HepG2 (cell line): Measurements from ENCODE around the gene FGFR3. TPM values are rescaled to one million over a fixed set of nuclear protein-coding genes. Genes with fewer than 3 reads are reported as not detected.

Source experiments
- CERS6 ChIP-seq: sonication (generic); formaldehyde crosslinking; IDR thresholded peaks from 2 replicates; pipeline ENCODE4 v1.5.0; 2020; ENCODE audit warnings: missing genetic modification reagents
- FOXO4 ChIP-seq: sonication (generic); formaldehyde crosslinking; conservative IDR thresholded peaks from 2 replicates; pipeline ENCODE4 v1.8.1; 2023; ENCODE audit warnings: missing genetic modification reagents
- MTF1 ChIP-seq: sonication (generic); formaldehyde crosslinking; IDR thresholded peaks from 2 replicates; pipeline ENCODE4 v1.5.0; 2020; ENCODE audit warnings: missing genetic modification reagents
- NCOA5 ChIP-seq: sonication (generic); formaldehyde crosslinking; IDR thresholded peaks from 2 replicates; pipeline ENCODE4 v1.4.0; 2020; ENCODE audit warnings: missing genetic modification reagents
- NFE2L2 ChIP-seq: fragments of 150-350 bp; IDR thresholded peaks from 2 replicates; pipeline ENCODE4 v1.6.1; 2014; ENCODE audit warnings: low read length
- PAWR ChIP-seq: sonication (generic); formaldehyde crosslinking; IDR thresholded peaks from 2 replicates; pipeline ENCODE4 v1.4.0; 2020; ENCODE audit warnings: missing genetic modification reagents, mild to moderate bottlenecking, borderline replicate concordance
- PBX2 ChIP-seq: IDR thresholded peaks from 2 replicates; pipeline ENCODE4 v1.6.1; 2016; ENCODE audit warnings: control low read depth
- PREB ChIP-seq: sonication (generic); formaldehyde crosslinking; IDR thresholded peaks from 2 replicates; pipeline ENCODE4 v1.4.0; 2020; ENCODE audit warnings: missing genetic modification reagents
- SIN3A ChIP-seq: IDR thresholded peaks from 2 replicates; pipeline ENCODE4 v1.6.1; 2011; ENCODE audit warnings: low read depth, mild to moderate bottlenecking, control low read depth, low read length, borderline replicate concordance
- STAT6 ChIP-seq: sonication (generic); formaldehyde crosslinking; IDR thresholded peaks from 2 replicates; pipeline ENCODE4 v1.4.0; 2020; ENCODE audit warnings: missing genetic modification reagents, mild to moderate bottlenecking, borderline replicate concordance
- ZBTB33 ChIP-seq: sonication (generic); formaldehyde crosslinking; IDR thresholded peaks from 2 replicates; pipeline ENCODE4 v1.4.0; 2020; ENCODE audit warnings: missing genetic modification reagents
- ZFP36L2 ChIP-seq: sonication (generic); formaldehyde crosslinking; IDR thresholded peaks from 2 replicates; pipeline ENCODE4 v1.4.0; 2020; ENCODE audit warnings: missing genetic modification reagents
- ZMYM2 ChIP-seq: sonication (generic); formaldehyde crosslinking; IDR thresholded peaks from 2 replicates; pipeline ENCODE4 v1.8.0; 2022; ENCODE audit warnings: mild to moderate bottlenecking, missing genetic modification reagents
- ZNF354B ChIP-seq: sonication (generic); formaldehyde crosslinking; IDR thresholded peaks from 2 replicates; pipeline ENCODE4 v1.8.0; 2022; ENCODE audit warnings: mild to moderate bottlenecking, missing genetic modification reagents
- ZNF431 ChIP-seq: sonication (generic); formaldehyde crosslinking; IDR thresholded peaks from 2 replicates; pipeline ENCODE4 v1.9.0; 2022; ENCODE audit warnings: missing genetic modification reagents, low read depth, mild to moderate bottlenecking, borderline replicate concordance
- ZNF619 ChIP-seq: sonication (generic); formaldehyde crosslinking; IDR thresholded peaks from 2 replicates; pipeline ENCODE4 v1.4.0; 2020; ENCODE audit warnings: mild to moderate bottlenecking, missing genetic modification reagents
- polyA plus RNA-seq, 8 experiments: library from polyadenylated mRNA; depleted of rRNA in 3 of 8; stranded (reverse) in 7 of 8; unstranded in 1 of 8; fragments of >200 nt; fragmentation: Illumina TruSeq in 4 of 8; extraction: Trizol in 4 of 8; gene quantifications; 2 replicates each; pipeline versions ENCODE4 v1.2.1 to v1.2.3, GENCODE V29; 2011 to 2016; ENCODE audit warnings: low read depth in 4 of 8, missing spikeins in 1 of 8, mixed read lengths in 1 of 8; ENCODE audit not compliant: insufficient read depth in 1 of 8
- total RNA-seq, 5 experiments: library from RNA; depleted of rRNA; stranded (reverse); fragments of >200 nt; fragmentation: Illumina TruSeq; extraction: Trizol; gene quantifications; 2 replicates each; pipeline ENCODE4 v1.2.3, GENCODE V29; 2016; ENCODE audit warnings: low read depth in 1 of 5

FGFR3 gene
- total and polyA plus RNA-seq, 2 of the 13 experiments (the other 11 are each of a cell fraction or from before 2014, with no cell fraction given): 103 to 109 TPM

- TF ChIP-seq STAT6 (CRISPR knock-in tag) (no peak), NFE2L2 (no peak), CERS6 (CRISPR knock-in tag) (no peak), MTF1 (no peak), PREB (CRISPR knock-in tag) (no peak), ZNF431 (CRISPR knock-in tag) (no peak), ZFP36L2 (no peak), ZBTB33 (CRISPR knock-in tag) (peak; percentile 84), ZNF354B (0 out of 2 replicates have a peak, but pooled peaks have one; percentile 25), ZNF619 (CRISPR knock-in tag) (no peak), FOXO4 (CRISPR knock-in tag) (no peak), PAWR (CRISPR knock-in tag) (no peak), ZMYM2 (CRISPR knock-in tag) (0 out of 2 replicates have a peak, but pooled peaks have one; percentile 15), SIN3A (no peak; the same call in 1 of the 2 replicates), PBX2 (CRISPR knock-in tag) (no peak), NCOA5 (CRISPR knock-in tag) (0 out of 2 replicates have a peak, but pooled peaks have one; percentile 14)
Measured at GRCh38 chr4:1746265-1746691, 46.8 kb upstream of the FGFR3 start (continued).
